GM12874 (cell line): ENCODE data around the gene ETS1.

Experiments
- CTCF ChIP-seq: IDR thresholded peaks from 2 replicates; pipeline ENCODE4 v1.5.1; 2011; ENCODE audit warnings: low read depth, mild to moderate bottlenecking, control low read depth, low read length, moderate library complexity; ENCODE audit not compliant: insufficient read depth

Gene ETS1

GRCh38 chr11:128551058-128551457 lies 36.3 kb downstream of the ETS1 start:
- no peak for TF ChIP-seq CTCF

- TF ChIP-seq CTCF, result no peak
These were observed 37.0 kb downstream of the ETS1 start for GRCh38 chr11:128550261-128550821.

- TF ChIP-seq CTCF, result no peak
These were observed 38.0 kb downstream of the ETS1 start for GRCh38 chr11:128549256-128549944.

- TF ChIP-seq CTCF, result no peak
These were observed 38.6 kb downstream of the ETS1 start for GRCh38 chr11:128548649-128549255.

- no peak for TF ChIP-seq CTCF
These were observed 39.3 kb downstream of the ETS1 start for GRCh38 chr11:128547946-128548648.

- no peak for TF ChIP-seq CTCF
These were observed 40.4 kb downstream of the ETS1 start for GRCh38 chr11:128546916-128547315.

GRCh38 chr11:128544471-128545051 lies 42.8 kb downstream of the ETS1 start:
- TF ChIP-seq CTCF, result no peak
